IPS-18a (cell line): Measurements from ENCODE around the gene KYNU.
A peak's percentile ranks its signal among the peaks of the same experiment; 100 is the strongest.

Experiments used
- H3K27ac ChIP-seq: one replicate; pipeline ENCODE4 v1.5.1; 2013; ENCODE audit warnings: low read length
- H3K27me3 ChIP-seq: one replicate; pipeline ENCODE4 v1.6.1; 2013; ENCODE audit warnings: mild to moderate bottlenecking, low read length; ENCODE audit not compliant: control insufficient read depth, insufficient read depth
- H3K36me3 ChIP-seq: one replicate; pipeline ENCODE4 v1.6.1; 2013; ENCODE audit warnings: low read depth, low read length; ENCODE audit not compliant: control insufficient read depth
- H3K4me1 ChIP-seq: one replicate; pipeline ENCODE4 v1.6.1; 2013; ENCODE audit warnings: low read depth, low read length; ENCODE audit not compliant: control insufficient read depth
- H3K4me3 ChIP-seq: one replicate; pipeline ENCODE4 v1.5.1; 2013; ENCODE audit warnings: low read length
- H3K9ac ChIP-seq: one replicate; pipeline ENCODE4 v1.6.1; 2013; ENCODE audit warnings: mild to moderate bottlenecking, low read length, moderate library complexity
- H3K9me3 ChIP-seq: one replicate; pipeline ENCODE4 v1.6.1; 2013; ENCODE audit warnings: low read depth, low read length; ENCODE audit not compliant: control insufficient read depth

KYNU gene

GRCh38 chr2:142973160-142973821 is 95.8 kb downstream of the KYNU start:
- Histone ChIP-seq H3K4me1 (peaks cover 20% of the 10 kb centered on the region), H3K27me3 (no peaks in the 10 kb centered on the region), H3K36me3 (no peaks in the 10 kb centered on the region), H3K27ac (peak overlapping the region; percentile 60), H3K4me3 (no peak overlapping the region), H3K9ac (no peak overlapping the region), H3K9me3 (no peaks in the 10 kb centered on the region)

- no peaks in the 10 kb centered on the region for H3K9me3 ChIP-seq
- H3K36me3 ChIP-seq, result no peaks in the 10 kb centered on the region
- no peak overlapping the region for H3K4me3 ChIP-seq
- no peaks in the 10 kb centered on the region for H3K27me3 ChIP-seq
- H3K9ac ChIP-seq, result peak overlapping the region; percentile 13
- peaks cover 20% of the 10 kb centered on the region for H3K4me1 ChIP-seq
- peak overlapping the region; percentile 60 for H3K27ac ChIP-seq
These were observed 96.4 kb downstream of the KYNU start for GRCh38 chr2:142973822-142974207.

- Histone ChIP-seq H3K9me3 (no peaks in the 10 kb centered on the region), H3K36me3 (no peaks in the 10 kb centered on the region), H3K27me3 (no peaks in the 10 kb centered on the region), H3K4me3 (no peak overlapping the region), H3K4me1 (peaks cover 20% of the 10 kb centered on the region), H3K9ac (peak overlapping the region; percentile 13), H3K27ac (peak overlapping the region; percentile 60)
These were observed 97.0 kb downstream of the KYNU start for GRCh38 chr2:142974288-142975024.

GRCh38 chr2:142975239-142975638 is 97.8 kb downstream of the KYNU start:
- Histone ChIP-seq H3K27ac (no peak overlapping the region), H3K9me3 (no peaks in the 10 kb centered on the region), H3K4me3 (no peak overlapping the region), H3K9ac (no peak overlapping the region), H3K4me1 (peaks cover 20% of the 10 kb centered on the region), H3K36me3 (no peaks in the 10 kb centered on the region), H3K27me3 (no peaks in the 10 kb centered on the region)

- H3K27me3 ChIP-seq, result no peaks in the 10 kb centered on the region
- H3K4me1 ChIP-seq, result peaks cover 3% of the 10 kb centered on the region
- no peak overlapping the region for H3K27ac ChIP-seq
- no peaks in the 10 kb centered on the region for H3K36me3 ChIP-seq
- no peaks in the 10 kb centered on the region for H3K9me3 ChIP-seq
- H3K9ac ChIP-seq, result no peak overlapping the region
- H3K4me3 ChIP-seq, result no peak overlapping the region
These were observed 103.0 kb downstream of the KYNU start for GRCh38 chr2:142980246-142981068.

GRCh38 chr2:142981069-142981378 is 103.6 kb downstream of the KYNU start:
- Histone ChIP-seq H3K27ac (no peak overlapping the region), H3K4me1 (peaks cover under 1% of the 10 kb centered on the region), H3K9me3 (no peaks in the 10 kb centered on the region), H3K9ac (no peak overlapping the region), H3K27me3 (no peaks in the 10 kb centered on the region), H3K36me3 (no peaks in the 10 kb centered on the region), H3K4me3 (no peak overlapping the region)

- H3K9me3 ChIP-seq, result no peaks in the 10 kb centered on the region
- H3K36me3 ChIP-seq, result no peaks in the 10 kb centered on the region
- no peak overlapping the region for H3K4me3 ChIP-seq
- H3K4me1 ChIP-seq, result no peaks in the 10 kb centered on the region
- no peak overlapping the region for H3K9ac ChIP-seq
- no peaks in the 10 kb centered on the region for H3K27me3 ChIP-seq
- no peak overlapping the region for H3K27ac ChIP-seq
These were observed 104.3 kb downstream of the KYNU start for GRCh38 chr2:142981756-142982155.

GRCh38 chr2:142983174-142983573 is 105.7 kb downstream of the KYNU start:
- Histone ChIP-seq H3K9me3 (no peaks in the 10 kb centered on the region), H3K4me1 (no peaks in the 10 kb centered on the region), H3K36me3 (no peaks in the 10 kb centered on the region), H3K27ac (no peak overlapping the region), H3K9ac (no peak overlapping the region), H3K27me3 (no peaks in the 10 kb centered on the region), H3K4me3 (no peak overlapping the region)

GRCh38 chr2:142984657-142985056 is 107.2 kb downstream of the KYNU start:
- no peak overlapping the region for H3K27ac ChIP-seq
- H3K4me3 ChIP-seq, result no peak overlapping the region
- no peaks in the 10 kb centered on the region for H3K4me1 ChIP-seq
- H3K9ac ChIP-seq, result no peak overlapping the region
- no peaks in the 10 kb centered on the region for H3K9me3 ChIP-seq
- no peaks in the 10 kb centered on the region for H3K36me3 ChIP-seq
- H3K27me3 ChIP-seq, result no peaks in the 10 kb centered on the region

GRCh38 chr2:142987044-142987443 is 109.6 kb downstream of the KYNU start:
- Histone ChIP-seq H3K36me3 (no peaks in the 10 kb centered on the region), H3K4me3 (no peak overlapping the region)

GRCh38 chr2:142989273-142990204 is 112.1 kb downstream of the KYNU start:
- H3K36me3 ChIP-seq, result no peaks in the 10 kb centered on the region
- no peak overlapping the region for H3K27ac ChIP-seq
- no peak overlapping the region for H3K4me3 ChIP-seq
- no peaks in the 10 kb centered on the region for H3K27me3 ChIP-seq
- H3K9ac ChIP-seq, result no peak overlapping the region
- H3K9me3 ChIP-seq, result no peaks in the 10 kb centered on the region
- H3K4me1 ChIP-seq, result no peaks in the 10 kb centered on the region

More at GRCh38 chr2:142987044-142987443, 109.6 kb downstream of the KYNU start:
- no peaks in the 10 kb centered on the region for H3K27me3 ChIP-seq
- H3K4me1 ChIP-seq, result no peaks in the 10 kb centered on the region
- H3K9ac ChIP-seq, result no peak overlapping the region
- H3K27ac ChIP-seq, result no peak overlapping the region
- H3K9me3 ChIP-seq, result no peaks in the 10 kb centered on the region
